WERI-Rb-1 (cell line): ENCODE data around the gene EBF3.
"Not testable (repeated sequence)": the region's sequence is repeated elsewhere in the genome, so short reads cannot be mapped to it uniquely, and the experiment has no call there.

Source experiments
- DNase-seq: peaks from one replicate; pipeline ENCODE4 v3.0.0-alpha.2; 2020
- H3K27ac ChIP-seq: fragments of 250-450 bp; sonication (Bioruptor Pico); 2 replicates; pipeline ENCODE4 v1.5.1; 2020; ENCODE audit warnings: mild to moderate bottlenecking, moderate library complexity
- H3K27me3 ChIP-seq: fragments of 250-450 bp; sonication (Bioruptor Pico); 2 replicates; pipeline ENCODE4 v1.5.1; 2021; ENCODE audit warnings: mild to moderate bottlenecking, low read depth, moderate library complexity; ENCODE audit not compliant: insufficient read depth, severe bottlenecking
- H3K36me3 ChIP-seq: fragments of 250-450 bp; sonication (Bioruptor Pico); 2 replicates; pipeline ENCODE4 v1.5.1; 2020; ENCODE audit warnings: mild to moderate bottlenecking, moderate library complexity
- H3K4me3 ChIP-seq: 2 replicates; pipeline ENCODE4 v1.5.1; 2011; ENCODE audit warnings: low read depth, mild to moderate bottlenecking, control low read depth, low read length
- H3K9me3 ChIP-seq: fragments of 250-450 bp; sonication (Bioruptor Pico); 2 replicates; pipeline ENCODE4 v1.5.1; 2021; ENCODE audit warnings: mild to moderate bottlenecking, moderate library complexity; ENCODE audit not compliant: severe bottlenecking
- TF ChIP-seq, protein P1 (sequence below): IDR thresholded peaks from 2 replicates; pipeline ENCODE4 v1.5.1; 2011; ENCODE audit warnings: low read depth, mild to moderate bottlenecking, control low read depth, inconsistent platforms, low read length

EBF3 gene

DNA sequence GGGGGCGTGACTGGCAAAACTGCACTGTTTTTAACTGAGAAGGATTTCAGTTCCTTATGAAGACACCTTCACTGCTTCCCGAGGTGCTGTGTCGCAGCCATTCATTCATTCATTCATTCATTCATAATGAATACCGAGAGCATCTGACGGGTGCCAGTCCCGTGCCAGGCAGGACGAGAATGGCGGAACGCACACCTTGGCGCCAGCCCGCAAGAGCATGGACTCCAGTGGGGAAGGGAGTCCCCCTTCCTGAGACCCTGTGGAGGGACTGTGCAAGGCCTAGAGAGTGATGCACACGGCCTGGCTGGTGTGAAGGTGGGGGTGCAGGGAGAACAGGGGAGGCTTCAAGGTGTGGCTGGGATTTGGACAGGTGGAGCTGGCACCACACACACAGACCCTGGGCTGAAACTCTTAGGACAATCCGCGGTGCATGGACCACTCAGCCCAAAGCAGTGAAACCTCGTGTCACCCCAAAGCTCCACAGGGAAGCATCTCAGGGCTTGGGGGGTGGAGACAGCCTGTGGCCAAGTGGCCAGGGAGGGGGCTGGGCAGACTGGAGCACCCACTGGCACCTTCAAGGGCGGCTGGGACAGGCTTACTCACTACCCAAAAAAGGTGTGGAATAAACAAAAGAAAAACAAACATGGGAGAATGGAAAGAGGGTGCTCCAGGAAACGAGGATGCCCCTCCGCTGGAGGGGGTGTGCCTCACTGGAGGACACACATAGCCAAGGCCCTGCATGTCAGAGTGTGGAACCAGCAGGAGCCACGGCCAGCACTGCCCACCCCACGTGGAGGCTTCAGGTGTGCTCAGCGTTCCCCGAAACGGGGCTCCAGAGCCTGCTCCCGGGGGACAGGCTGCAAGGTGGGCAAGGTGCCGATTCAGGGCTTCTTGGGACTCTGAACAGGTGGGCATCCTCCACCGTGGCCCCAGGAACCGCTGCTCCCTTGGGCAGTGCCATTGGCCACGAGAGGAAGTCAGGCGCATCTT lies 37.7 kb downstream of the EBF3 start:
- H3K27me3 ChIP-seq = no peaks in the 10 kb centered on the region
- no peak overlapping the region for H3K27ac ChIP-seq
- H3K4me3 ChIP-seq = no peak overlapping the region
- TF ChIP-seq, protein P1, sequence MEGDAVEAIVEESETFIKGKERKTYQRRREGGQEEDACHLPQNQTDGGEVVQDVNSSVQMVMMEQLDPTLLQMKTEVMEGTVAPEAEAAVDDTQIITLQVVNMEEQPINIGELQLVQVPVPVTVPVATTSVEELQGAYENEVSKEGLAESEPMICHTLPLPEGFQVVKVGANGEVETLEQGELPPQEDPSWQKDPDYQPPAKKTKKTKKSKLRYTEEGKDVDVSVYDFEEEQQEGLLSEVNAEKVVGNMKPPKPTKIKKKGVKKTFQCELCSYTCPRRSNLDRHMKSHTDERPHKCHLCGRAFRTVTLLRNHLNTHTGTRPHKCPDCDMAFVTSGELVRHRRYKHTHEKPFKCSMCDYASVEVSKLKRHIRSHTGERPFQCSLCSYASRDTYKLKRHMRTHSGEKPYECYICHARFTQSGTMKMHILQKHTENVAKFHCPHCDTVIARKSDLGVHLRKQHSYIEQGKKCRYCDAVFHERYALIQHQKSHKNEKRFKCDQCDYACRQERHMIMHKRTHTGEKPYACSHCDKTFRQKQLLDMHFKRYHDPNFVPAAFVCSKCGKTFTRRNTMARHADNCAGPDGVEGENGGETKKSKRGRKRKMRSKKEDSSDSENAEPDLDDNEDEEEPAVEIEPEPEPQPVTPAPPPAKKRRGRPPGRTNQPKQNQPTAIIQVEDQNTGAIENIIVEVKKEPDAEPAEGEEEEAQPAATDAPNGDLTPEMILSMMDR = no peak
- H3K9me3 ChIP-seq = no peaks in the 10 kb centered on the region
- no peaks in the 10 kb centered on the region for H3K36me3 ChIP-seq
- DNase-seq = no peak

- no peak overlapping the region for H3K4me3 ChIP-seq
- TF ChIP-seq, protein P1 = no peak
These were observed 39.5 kb downstream of the EBF3 start for GRCh38 chr10:129924375-129925085.

GRCh38 chr10:129922598-129923123 lies 41.4 kb downstream of the EBF3 start:
- Histone ChIP-seq H3K9me3 (no peaks in the 10 kb centered on the region), H3K27me3 (no peaks in the 10 kb centered on the region), H3K4me3 (no peak overlapping the region), H3K36me3 (no peaks in the 10 kb centered on the region), H3K27ac (no peak overlapping the region)
- TF ChIP-seq, protein P1 = no peak
- no peak for DNase-seq

More at GRCh38 chr10:129924375-129925085, 39.5 kb downstream of the EBF3 start:
- no peaks in the 10 kb centered on the region for H3K27me3 ChIP-seq
- no peak overlapping the region for H3K27ac ChIP-seq
- no peaks in the 10 kb centered on the region for H3K36me3 ChIP-seq
- DNase-seq = no peak
- H3K9me3 ChIP-seq = no peaks in the 10 kb centered on the region

GRCh38 chr10:129921801-129922597 lies 42.1 kb downstream of the EBF3 start:
- Histone ChIP-seq H3K9me3 (no peaks in the 10 kb centered on the region), H3K27ac (no peak overlapping the region), H3K4me3 (no peak overlapping the region), H3K36me3 (no peaks in the 10 kb centered on the region), H3K27me3 (no peaks in the 10 kb centered on the region)
- TF ChIP-seq, protein P1 = no peak
- no peak for DNase-seq

GRCh38 chr10:129921065-129921670 lies 42.9 kb downstream of the EBF3 start:
- H3K27ac ChIP-seq = no peak overlapping the region
- H3K4me3 ChIP-seq = no peak overlapping the region
- H3K9me3 ChIP-seq = no peaks in the 10 kb centered on the region
- H3K36me3 ChIP-seq = no peaks in the 10 kb centered on the region
- no peaks in the 10 kb centered on the region for H3K27me3 ChIP-seq
- TF ChIP-seq, protein P1 = no peak
- DNase-seq = no peak

- not testable (repeated sequence) for H3K27ac ChIP-seq, H3K4me3 ChIP-seq, H3K9me3 ChIP-seq, H3K36me3 ChIP-seq, DNase-seq, H3K27me3 ChIP-seq
These were observed 43.9 kb downstream of the EBF3 start for GRCh38 chr10:129920187-129920586.
